HCT116 (cell line): ENCODE data around the gene CRAT. TPM values are rescaled to one million over a fixed set of nuclear protein-coding genes. Genes with fewer than 3 reads are reported as not detected.

Experiments
- ATAC-seq: fragments of 200-7000 bp; cut with Tn5 transposase; 2 replicates; pipeline ENCODE4 v1.9.1; 2020; ENCODE audit warnings: mild to moderate bottlenecking, moderate library complexity
- BruUV-seq: library from RNA; stranded (reverse); fragments of 400-500 nt; replicated peaks from 2 replicates; lab custom pipeline; 2021; lab: Mats Ljungman, UMichigan
- CTCF ChIA-PET: fragments of 300-600 bp; sonication (Branson Sonifier 250); formaldehyde crosslinking; loops from one replicate; lab custom pipeline; 2021; ENCODE audit warnings: antibody characterized with exemption; lab: Charles Lee
- POLR2A ChIA-PET: fragments of 300-600, 350-600 bp; sonication (Branson Sonifier 250); formaldehyde crosslinking; loops from one replicate; lab custom pipeline; 2021; ENCODE audit warnings: antibody characterized with exemption; lab: Charles Lee
- RAD21 ChIA-PET, 2 experiments: fragments of 300-600 bp; sonication (Branson Sonifier 250); formaldehyde crosslinking; loops; one replicate each; lab custom pipeline; 2023; ENCODE audit warnings: low total read pairs in 2 of 2; ENCODE audit not compliant: uncharacterized antibody in 2 of 2, unreplicated experiment in 2 of 2, low non-redundant PET in 1 of 2; lab: Charles Lee
- DNase-seq: peaks from one replicate; pipeline ENCODE4 v3.0.0-alpha.2; 2010; ENCODE audit warnings: low read depth, low spot score
- H2AFZ ChIP-seq: fragments of 200-600 bp; shearing (Covaris generic), sonication (generic); 2 replicates; pipeline ENCODE4 v1.6.1; 2017; ENCODE audit warnings: low read depth, mixed run types, mixed read lengths, antibody characterized with exemption, low read length; ENCODE audit not compliant: poor library complexity, severe bottlenecking
- H3K27ac ChIP-seq: 2 replicates; pipeline ENCODE4 v1.5.1; 2012; ENCODE audit warnings: low read depth, low read length
- H3K27me3 ChIP-seq: fragments of 200-600 bp; sonication (generic); 2 replicates; pipeline ENCODE4 v1.6.1; 2016; ENCODE audit warnings: mixed run types, low read length, mixed read lengths; ENCODE audit not compliant: insufficient read depth
- H3K36me3 ChIP-seq, 2 experiments: fragments of 200-500 bp in 1 of 2; fragments of 200-600 bp in 1 of 2; sonication (Bioruptor generic) in 1 of 2; sonication (generic) in 1 of 2; 2 replicates each; pipeline versions ENCODE4 v1.5.1 to v1.6.1; 2014 to 2016; ENCODE audit warnings: low read length in 2 of 2, inconsistent platforms in 1 of 2, mixed read lengths in 1 of 2, mixed run types in 1 of 2; ENCODE audit not compliant: insufficient read depth in 2 of 2, control insufficient read depth in 1 of 2
- H3K4me1 ChIP-seq, 2 experiments: fragments of 200-600 bp in 1 of 2; sonication (generic) in 1 of 2; 2 replicates each; pipeline versions ENCODE4 v1.5.1 to v1.6.1; 2012 to 2017; ENCODE audit warnings: low read length in 2 of 2, inconsistent platforms in 1 of 2, mild to moderate bottlenecking in 1 of 2, mixed read lengths in 1 of 2, mixed run types in 1 of 2, moderate library complexity in 1 of 2; ENCODE audit not compliant: insufficient read depth in 2 of 2, control insufficient read depth in 1 of 2
- H3K4me2 ChIP-seq: fragments of 200-600 bp; sonication (generic); 2 replicates; pipeline ENCODE4 v1.6.1; 2017; ENCODE audit warnings: mixed run types, low read length, mixed read lengths
- H3K4me3 ChIP-seq, 2 experiments: fragments of 200-600 bp in 1 of 2; sonication (generic) in 1 of 2; replicated peaks in 1 of 2; 2 replicates each; pipeline ENCODE4 v1.5.1; 2011 to 2016; ENCODE audit warnings: low read length in 2 of 2, control low read depth in 1 of 2, low read depth in 1 of 2, mild to moderate bottlenecking in 1 of 2, mixed read lengths in 1 of 2, mixed run types in 1 of 2
- H3K79me2 ChIP-seq: fragments of 200-600 bp; sonication (generic); 2 replicates; pipeline ENCODE4 v1.6.1; 2017; ENCODE audit warnings: mild to moderate bottlenecking, mixed run types, low read length, moderate library complexity, mixed read lengths; ENCODE audit not compliant: insufficient read depth
- H3K9ac ChIP-seq: fragments of 200-600 bp; sonication (generic); 2 replicates; pipeline ENCODE4 v1.6.1; 2016; ENCODE audit warnings: low read length, mixed read lengths
- H3K9me2 ChIP-seq: fragments of 200-600 bp; sonication (generic), shearing (Covaris generic); 2 replicates; pipeline ENCODE4 v1.6.1; 2017; ENCODE audit warnings: mixed run types, mild to moderate bottlenecking, moderate library complexity; ENCODE audit not compliant: insufficient read depth
- H3K9me3 ChIP-seq, 2 experiments: fragments of 200-500 bp in 1 of 2; fragments of 200-600 bp in 1 of 2; sonication (Bioruptor generic) in 1 of 2; sonication (generic) in 1 of 2; 2 replicates each; pipeline ENCODE4 v1.6.1; 2014 to 2017; ENCODE audit warnings: low read length in 2 of 2, mixed read lengths in 2 of 2, inconsistent platforms in 1 of 2, low read depth in 1 of 2, mild to moderate bottlenecking in 1 of 2, mixed run types in 1 of 2, moderate library complexity in 1 of 2; ENCODE audit not compliant: control insufficient read depth in 1 of 2, insufficient read depth in 1 of 2
- H4K20me1 ChIP-seq: fragments of 200-600 bp; sonication (generic), shearing (Covaris generic); 2 replicates; pipeline ENCODE4 v1.6.1; 2017; ENCODE audit warnings: mixed run types, mild to moderate bottlenecking, moderate library complexity; ENCODE audit not compliant: insufficient read depth
- CBX3 ChIP-seq: IDR thresholded peaks from 2 replicates; pipeline ENCODE4 v1.6.1; 2012; ENCODE audit warnings: low read depth
- CEBPB ChIP-seq: IDR thresholded peaks from 2 replicates; pipeline ENCODE4 v1.6.1; 2012; ENCODE audit warnings: low read depth
- EGR1 ChIP-seq: IDR thresholded peaks from 2 replicates; pipeline ENCODE4 v1.6.1; 2012; ENCODE audit warnings: low read depth
- EZH2 ChIP-seq: fragments of 200-600 bp; sonication (generic); IDR thresholded peaks from 2 replicates; pipeline ENCODE4 v1.6.1; 2017; ENCODE audit warnings: antibody characterized with exemption, mixed run types
- EZH2phosphoT487 ChIP-seq: fragments of 200-600 bp; IDR thresholded peaks from 2 replicates; pipeline ENCODE4 v1.6.1; 2018; ENCODE audit warnings: antibody characterized with exemption, borderline replicate concordance
- JUND ChIP-seq: IDR thresholded peaks from 2 replicates; pipeline ENCODE4 v1.6.1; 2012
- POLR2A ChIP-seq: IDR thresholded peaks from 2 replicates; pipeline ENCODE4 v1.7.0; 2011; ENCODE audit warnings: borderline replicate concordance; ENCODE audit not compliant: insufficient read depth, insufficient read length; ENCODE audit errors: extremely low read depth
- POLR2AphosphoS5 ChIP-seq: IDR thresholded peaks from 2 replicates; pipeline ENCODE4 v1.6.1; 2011; ENCODE audit warnings: mild to moderate bottlenecking, low read depth, low read length, moderate library complexity
- RAD21 ChIP-seq: IDR thresholded peaks from 2 replicates; pipeline ENCODE4 v1.6.1; 2012; ENCODE audit warnings: low read depth, mild to moderate bottlenecking
- SRF ChIP-seq: IDR thresholded peaks from 2 replicates; pipeline ENCODE4 v1.6.1; 2012; ENCODE audit warnings: low read depth
- TCF7L2 ChIP-seq: IDR thresholded peaks from 2 replicates; pipeline ENCODE4 v1.7.0; 2011; ENCODE audit warnings: borderline replicate concordance, inconsistent platforms; ENCODE audit not compliant: insufficient read depth, insufficient read length; ENCODE audit errors: extremely low read depth
- ZFX ChIP-seq: fragments of 450-650 bp; IDR thresholded peaks from 2 replicates; pipeline ENCODE4 v1.6.1; 2017
- intact Hi-C: fragments of 100-400 bp; cut with micrococcal nuclease; formaldehyde crosslinking; loops from 2 replicates; pipeline ENCODE4 v1.10.0; 2022
- total RNA-seq: library from RNA; stranded (reverse); gene quantifications from one replicate; pipeline ENCODE4 v1.2.1, GENCODE V29; 2021; ENCODE audit not compliant: unreplicated experiment
- TF ChIP-seq, protein P1 (sequence below): IDR thresholded peaks from 2 replicates; pipeline ENCODE4 v1.6.1; 2012
- TF ChIP-seq, protein P2 (sequence below): IDR thresholded peaks from 2 replicates; pipeline ENCODE4 v1.6.1; 2012
- TF ChIP-seq, protein P3 (sequence below): IDR thresholded peaks from 2 replicates; pipeline ENCODE4 v1.6.1; 2011; ENCODE audit warnings: mild to moderate bottlenecking, low read length, moderate library complexity; ENCODE audit not compliant: insufficient replicate concordance; ENCODE audit errors: extremely low read depth

The CRAT gene
- total RNA-seq, 1 experiment from 2014 or later = 29.0 TPM

DNA sequence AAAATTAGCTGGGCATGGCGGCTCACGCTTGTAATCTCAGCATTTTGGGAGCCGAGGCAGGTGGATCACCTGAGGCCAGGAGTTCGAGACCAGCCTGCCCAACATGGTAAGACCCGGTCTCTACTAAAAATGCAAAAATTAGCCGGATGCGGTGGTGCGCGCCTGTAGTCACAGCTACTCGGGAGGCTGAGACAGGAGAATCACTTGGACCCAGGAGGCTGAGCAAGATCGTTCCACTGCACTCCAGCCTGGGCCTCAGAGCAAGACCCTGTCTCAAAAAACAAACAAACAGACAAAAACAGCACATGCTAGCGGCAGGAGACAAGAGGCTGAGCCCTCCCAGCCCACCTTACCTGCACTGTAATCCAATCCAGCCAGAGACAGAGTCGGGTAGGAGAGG lies 30.8 kb downstream of the CRAT start:
- POLR2A ChIA-PET = no interaction called here
- Histone ChIP-seq H3K79me2 (peaks cover 31% of the 10 kb centered on the region), H3K4me1 (peaks cover 11 to 17% of the 10 kb centered on the region in 2 experiments), H2AFZ (no peak overlapping the region), H3K9me2 (no peaks in the 10 kb centered on the region), H3K27me3 (no peaks in the 10 kb centered on the region), H3K9me3 (no peaks in the 10 kb centered on the region), H3K27ac (no peak overlapping the region), H4K20me1 (no peaks in the 10 kb centered on the region), H3K9ac (no peak overlapping the region), H3K36me3 (no peaks in the 10 kb centered on the region), H3K4me3 (peak overlapping the region in 1 of 2 experiments; percentile 95; a peak in 2 of 4 replicates), H3K4me2 (peak overlapping the region; percentile 65)
- TF ChIP-seq SRF (no peak), RAD21 (no peak), JUND (no peak), POLR2AphosphoS5 (no peak), POLR2A (no peak), CBX3 (no peak)
- TF ChIP-seq, protein P1, sequence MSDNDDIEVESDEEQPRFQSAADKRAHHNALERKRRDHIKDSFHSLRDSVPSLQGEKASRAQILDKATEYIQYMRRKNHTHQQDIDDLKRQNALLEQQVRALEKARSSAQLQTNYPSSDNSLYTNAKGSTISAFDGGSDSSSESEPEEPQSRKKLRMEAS = no peak
- TF ChIP-seq, protein P2, sequence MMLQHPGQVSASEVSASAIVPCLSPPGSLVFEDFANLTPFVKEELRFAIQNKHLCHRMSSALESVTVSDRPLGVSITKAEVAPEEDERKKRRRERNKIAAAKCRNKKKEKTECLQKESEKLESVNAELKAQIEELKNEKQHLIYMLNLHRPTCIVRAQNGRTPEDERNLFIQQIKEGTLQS = no peak
- no peak for ATAC-seq
- RAD21 ChIA-PET = interaction anchor here in 1 of 2 experiments (1.0 kb wide), 1 partner anchor 60 kb away, joined by 4 read pairs; no protein-coding TSS in a partner anchor
- no peak for DNase-seq
- BruUV-seq = no TSS peak
- intact Hi-C loops = loop anchor here (2.0 kb wide), 1 partner anchor 51 kb away; the partner anchor contains the start of gene SH3GLB2
- CTCF ChIA-PET = no interaction called here

DNA sequence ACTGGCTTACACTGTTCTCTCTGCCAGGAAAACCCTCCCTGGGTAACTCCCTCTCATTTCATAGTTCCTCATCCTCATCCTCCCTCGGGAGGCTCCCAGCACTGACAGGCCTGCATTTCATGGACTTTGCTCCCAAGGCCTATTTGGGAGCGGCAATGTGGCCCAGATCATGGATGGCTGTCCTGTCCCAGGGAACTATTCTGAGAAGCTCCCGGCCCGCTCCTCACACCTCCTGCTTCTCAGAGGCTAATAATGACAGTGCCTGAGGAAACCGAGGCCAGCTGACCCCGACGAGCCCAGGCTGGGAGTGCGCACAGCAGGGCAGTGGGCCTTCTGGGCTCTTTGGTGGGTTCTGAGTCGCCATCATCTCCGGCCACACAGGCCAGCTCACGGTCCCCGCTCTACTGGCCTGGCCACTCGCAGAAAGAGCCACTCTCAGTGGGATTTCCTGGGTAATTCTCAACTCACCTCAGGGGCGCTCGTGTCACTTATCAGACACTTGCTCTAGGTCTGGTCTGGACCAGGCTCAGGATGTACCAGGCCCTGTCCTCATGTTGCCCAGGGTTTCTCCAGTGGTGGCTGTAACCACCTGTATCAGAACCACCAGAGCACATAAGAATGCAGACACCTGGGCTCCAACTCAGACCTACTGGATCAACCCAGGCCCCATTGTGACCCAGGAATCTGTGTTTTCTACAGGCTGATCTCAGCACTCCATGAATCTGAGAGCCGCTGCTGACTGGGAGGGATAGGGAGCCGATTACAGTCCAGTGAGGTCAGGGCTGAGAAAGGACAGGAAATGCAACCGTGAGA lies 31.7 kb downstream of the CRAT start:
- Histone ChIP-seq H3K4me2 (no peak overlapping the region), H3K4me3 (no peak overlapping the region), H3K9ac (no peak overlapping the region), H3K9me3 (no peaks in the 10 kb centered on the region), H3K79me2 (peaks cover 26% of the 10 kb centered on the region), H3K4me1 (peaks cover 11 to 17% of the 10 kb centered on the region in 2 experiments), H3K27me3 (no peaks in the 10 kb centered on the region), H3K27ac (no peak overlapping the region), H2AFZ (no peak overlapping the region), H4K20me1 (no peaks in the 10 kb centered on the region), H3K36me3 (no peaks in the 10 kb centered on the region), H3K9me2 (no peaks in the 10 kb centered on the region)
- BruUV-seq = no TSS peak
- CTCF ChIA-PET = no interaction called here
- no peak for ATAC-seq
- POLR2A ChIA-PET = no interaction called here
- intact Hi-C loops = no loop called here
- no peak for DNase-seq
- RAD21 ChIA-PET = no interaction called here
- TF ChIP-seq TCF7L2 = no peak
- no peak for TF ChIP-seq JUND
- no peak for TF ChIP-seq POLR2A
- TF ChIP-seq CEBPB = no peak
- TF ChIP-seq EZH2 = no peak
- TF ChIP-seq, protein P2 = no peak
- TF ChIP-seq, protein P3, sequence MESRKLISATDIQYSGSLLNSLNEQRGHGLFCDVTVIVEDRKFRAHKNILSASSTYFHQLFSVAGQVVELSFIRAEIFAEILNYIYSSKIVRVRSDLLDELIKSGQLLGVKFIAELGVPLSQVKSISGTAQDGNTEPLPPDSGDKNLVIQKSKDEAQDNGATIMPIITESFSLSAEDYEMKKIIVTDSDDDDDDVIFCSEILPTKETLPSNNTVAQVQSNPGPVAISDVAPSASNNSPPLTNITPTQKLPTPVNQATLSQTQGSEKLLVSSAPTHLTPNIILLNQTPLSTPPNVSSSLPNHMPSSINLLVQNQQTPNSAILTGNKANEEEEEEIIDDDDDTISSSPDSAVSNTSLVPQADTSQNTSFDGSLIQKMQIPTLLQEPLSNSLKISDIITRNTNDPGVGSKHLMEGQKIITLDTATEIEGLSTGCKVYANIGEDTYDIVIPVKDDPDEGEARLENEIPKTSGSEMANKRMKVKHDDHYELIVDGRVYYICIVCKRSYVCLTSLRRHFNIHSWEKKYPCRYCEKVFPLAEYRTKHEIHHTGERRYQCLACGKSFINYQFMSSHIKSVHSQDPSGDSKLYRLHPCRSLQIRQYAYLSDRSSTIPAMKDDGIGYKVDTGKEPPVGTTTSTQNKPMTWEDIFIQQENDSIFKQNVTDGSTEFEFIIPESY = no peak
- no peak for TF ChIP-seq ZFX
- no peak for TF ChIP-seq RAD21
- TF ChIP-seq POLR2AphosphoS5 = no peak
- TF ChIP-seq, protein P1 = no peak
- TF ChIP-seq CBX3 = no peak
- TF ChIP-seq SRF = no peak
- TF ChIP-seq EZH2phosphoT487 = no peak
- TF ChIP-seq EGR1 = no peak
